ENCODE measurements around the gene RIMOC1. TPM values are rescaled to one million over a fixed set of nuclear protein-coding genes. Genes with fewer than 3 reads are reported as not detected.

Gene RIMOC1
- total and polyA plus RNA-seq, 2 of the 8 experiments (the other 6 are each of a cell fraction or from before 2014, with no cell fraction given), result 20.6 to 35.1 TPM

DNA sequence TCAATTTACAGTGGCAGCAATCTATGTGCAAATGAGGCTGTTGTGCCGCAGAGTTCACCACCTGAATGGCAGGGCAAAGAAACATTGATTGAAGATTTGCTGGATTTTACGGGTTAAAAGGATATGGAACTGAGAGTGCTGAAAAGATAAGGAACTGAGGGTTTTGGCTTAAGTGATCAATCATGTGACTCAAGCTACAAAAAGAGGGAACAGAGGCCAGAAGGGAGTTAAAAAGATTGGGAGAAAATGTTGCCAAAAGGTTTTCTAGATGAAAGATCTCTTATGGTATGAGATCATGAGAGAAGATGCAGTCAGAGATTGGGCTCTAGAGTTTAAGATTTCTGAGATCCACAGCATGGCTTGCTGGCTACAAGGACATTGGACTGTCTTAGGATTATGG lies 7.9 kb upstream of the RIMOC1 start (continued):
- TF ChIP-seq CHD7 (IDR thresholded peaks at IDR 0.05; ENCODE audit: insufficient replicate concordance, low read length) (no peak), BCL11A (IDR thresholded peaks at IDR 0.05; ENCODE audit: low read depth in 2 of 2, low read length in 2 of 2) (no peak), TAF7 (optimal IDR thresholded peaks at IDR 0.05; ENCODE audit: borderline replicate concordance, low read depth, low read length) (no peak), NANOG (IDR thresholded peaks at IDR 0.05; ENCODE audit: insufficient read depth, low read depth, low read length, poor library complexity, severe bottlenecking) (no peak), CBX5 (IDR thresholded peaks at IDR 0.05; ENCODE audit: low read depth, low read length) (no peak), KDM5A (IDR thresholded peaks at IDR 0.05; ENCODE audit: low read length) (no peak)
- TF ChIP-seq, protein P1, sequence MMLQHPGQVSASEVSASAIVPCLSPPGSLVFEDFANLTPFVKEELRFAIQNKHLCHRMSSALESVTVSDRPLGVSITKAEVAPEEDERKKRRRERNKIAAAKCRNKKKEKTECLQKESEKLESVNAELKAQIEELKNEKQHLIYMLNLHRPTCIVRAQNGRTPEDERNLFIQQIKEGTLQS (IDR thresholded peaks at IDR 0.05; ENCODE audit: insufficient read depth, low read depth, low read length), result no peak

Measured in H1 (cell line).